Fibroblast of skin of left quadriceps (primary cell): ENCODE results near the gene MUSK.
"Not testable (repeated sequence)": the region's sequence is repeated elsewhere in the genome, so short reads cannot be mapped to it uniquely, and the experiment has no call there.

ENCODE experiments used
- DNase-seq, 2 experiments: peaks; one replicate each; pipeline ENCODE4 v3.0.0-alpha.2; 2013; ENCODE audit warnings: low read depth in 2 of 2

The MUSK gene

GRCh38 chr9:110808599-110808980 lies 140.0 kb downstream of the MUSK start:
- no peak for DNase-seq

DNA sequence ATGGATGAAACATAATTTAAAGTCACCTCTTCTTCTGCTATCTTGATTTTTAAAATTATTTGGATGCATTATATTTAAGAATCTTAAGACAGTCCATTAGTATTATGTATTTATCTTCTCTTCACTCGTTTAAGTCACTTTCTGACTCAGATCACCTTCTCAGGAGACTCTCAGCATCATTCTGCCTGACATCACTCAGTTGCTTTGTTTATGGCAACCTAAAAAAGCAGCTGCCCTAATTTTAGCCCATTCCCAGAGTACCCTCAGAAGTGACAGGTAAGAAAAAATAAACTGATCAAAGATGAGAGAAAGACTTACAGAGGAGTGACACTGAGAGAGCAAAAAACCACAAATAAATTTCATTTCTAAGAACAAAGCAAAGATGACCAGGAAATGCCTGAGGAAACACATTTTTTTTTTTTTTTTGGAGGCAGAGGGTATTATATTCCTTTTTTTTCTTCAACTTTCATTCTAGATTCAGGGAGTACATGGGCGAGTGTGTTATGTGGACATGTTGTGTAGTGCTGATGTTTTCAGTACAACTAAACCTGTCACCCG lies 140.5 kb downstream of the MUSK start:
- DNase-seq = no peak

- no peak for DNase-seq
Observed at GRCh38 chr9:110810262-110810976, 141.8 kb downstream of the MUSK start.

GRCh38 chr9:110812886-110813285 lies 144.3 kb downstream of the MUSK start:
- no peak for DNase-seq

DNA sequence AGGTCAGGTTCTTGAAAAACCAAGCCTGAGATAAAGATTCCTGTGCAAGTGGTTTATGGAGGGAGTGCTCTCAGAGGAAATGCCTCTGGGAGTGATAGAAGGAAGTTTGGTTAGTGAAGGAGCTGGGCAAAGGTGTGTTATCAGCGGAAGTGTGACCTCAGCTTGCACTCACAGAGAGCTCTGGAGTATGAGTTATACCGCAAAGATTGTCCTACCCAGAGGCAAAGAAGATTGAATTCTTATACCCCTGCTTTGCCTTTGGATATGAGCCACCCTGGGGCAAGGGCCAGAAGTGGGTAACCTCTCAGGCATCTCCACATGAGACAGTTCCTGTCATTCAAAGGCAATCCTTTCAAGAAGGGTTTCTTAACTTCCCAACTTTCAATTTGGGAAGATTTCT lies 145.6 kb downstream of the MUSK start:
- no peak for DNase-seq

DNA sequence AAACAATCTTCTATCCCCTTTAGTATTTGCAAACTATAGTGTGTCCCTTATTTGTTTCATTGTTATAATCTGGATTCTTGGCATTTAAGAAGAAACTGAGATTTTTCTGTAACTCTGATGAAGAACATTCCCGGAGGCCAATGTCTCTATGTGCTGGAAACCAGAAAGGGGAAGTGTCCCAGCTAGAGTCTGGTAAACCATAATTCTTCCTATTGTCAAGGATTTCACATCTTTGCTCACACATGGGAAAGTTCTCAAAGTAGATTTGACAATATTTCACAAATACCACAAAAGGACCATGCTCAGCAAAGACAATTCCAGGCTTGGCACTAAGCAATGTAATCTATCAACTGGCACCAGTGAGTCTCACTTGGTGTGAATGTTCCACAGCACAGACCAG lies 146.8 kb downstream of the MUSK start:
- DNase-seq = no peak

DNA sequence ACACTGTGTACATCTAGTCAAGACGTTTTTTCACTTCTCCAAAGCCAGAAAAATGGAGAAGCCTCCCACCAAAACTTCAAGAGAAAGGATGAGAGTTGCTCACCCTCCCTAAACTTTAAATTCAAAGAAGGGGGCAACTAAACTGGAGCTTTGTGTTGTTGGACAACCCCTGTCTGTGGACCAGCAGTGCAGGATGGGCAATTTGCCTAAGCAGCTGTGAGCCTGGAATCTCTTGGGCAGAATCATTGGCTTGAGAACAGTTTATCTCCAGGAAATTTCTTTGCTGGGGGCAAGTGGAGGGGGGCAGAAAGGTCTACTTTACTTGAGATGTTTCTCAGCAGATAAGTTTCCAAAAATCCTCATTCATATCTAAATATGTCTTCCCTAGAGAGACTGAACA lies 151.8 kb downstream of the MUSK start:
- DNase-seq = no peak

DNA sequence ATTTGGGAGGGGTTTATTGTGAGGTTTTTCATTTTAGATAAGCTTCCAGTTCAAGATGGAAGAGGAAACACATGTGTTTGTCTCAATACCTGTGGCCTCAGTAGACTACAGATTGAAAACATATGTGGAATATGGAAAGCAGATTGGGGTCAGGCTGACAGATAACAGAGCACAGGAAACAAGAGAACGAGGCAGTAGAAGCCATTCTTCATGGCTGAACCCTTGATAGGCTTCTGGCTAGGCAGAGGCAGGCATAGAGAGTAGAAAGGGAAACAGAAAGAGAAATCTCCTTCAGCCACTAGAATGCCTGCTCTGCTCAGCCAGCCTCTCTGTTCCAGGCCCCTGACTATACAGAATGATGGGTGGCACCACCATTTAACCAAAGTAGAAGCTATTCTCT lies 152.5 kb downstream of the MUSK start:
- no peak for DNase-seq

GRCh38 chr9:110825129-110825528 lies 156.5 kb downstream of the MUSK start:
- not testable (repeated sequence) for DNase-seq

DNA sequence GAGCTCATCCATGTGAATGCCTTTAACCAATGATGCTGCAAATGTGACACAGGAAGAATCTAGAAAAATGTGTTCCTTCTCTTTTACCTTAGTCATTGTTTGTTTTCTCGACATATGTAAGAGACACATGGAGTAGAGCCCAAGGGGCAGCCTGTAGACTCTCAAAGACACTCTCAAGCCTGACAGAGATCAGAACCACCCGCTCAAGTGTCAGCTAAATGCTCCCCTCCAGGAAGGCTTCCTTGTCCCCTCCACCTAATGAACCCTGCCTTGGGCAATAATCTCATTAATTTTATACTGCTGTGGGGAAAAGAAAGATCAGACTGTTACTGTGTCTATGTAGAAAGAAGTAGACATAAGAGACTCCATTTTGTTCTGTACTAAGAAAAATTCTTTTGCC lies 157.4 kb downstream of the MUSK start:
- no peak for DNase-seq

- DNase-seq = not testable (repeated sequence)
Observed at GRCh38 chr9:110826400-110826799, 157.8 kb downstream of the MUSK start.

GRCh38 chr9:110828264-110828663 lies 159.7 kb downstream of the MUSK start:
- DNase-seq = peak; percentile 45 to 55

DNA sequence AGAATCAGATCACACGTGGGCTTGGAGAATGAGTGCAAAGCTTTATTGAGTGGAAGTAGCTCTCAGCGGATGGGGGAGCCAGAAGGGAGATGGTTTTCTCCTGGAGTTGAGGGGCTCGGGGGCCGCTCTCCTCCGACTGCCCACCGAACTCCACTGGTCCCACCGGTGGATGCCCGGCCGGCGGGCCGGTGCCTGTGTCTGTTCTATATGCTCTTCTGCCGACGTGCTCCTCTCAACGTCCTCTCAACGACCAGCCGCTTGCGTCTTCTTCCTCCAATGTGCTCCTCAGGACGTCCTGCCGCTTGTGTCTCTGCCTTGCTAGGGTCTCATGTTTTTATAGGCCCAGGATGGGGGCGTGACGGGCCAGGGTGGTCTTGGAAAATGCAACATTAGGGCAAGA lies 161.9 kb downstream of the MUSK start:
- no peak for DNase-seq

- peak; percentile 42 to 49 for DNase-seq
Observed at GRCh38 chr9:110832926-110833325, 164.3 kb downstream of the MUSK start.

DNA sequence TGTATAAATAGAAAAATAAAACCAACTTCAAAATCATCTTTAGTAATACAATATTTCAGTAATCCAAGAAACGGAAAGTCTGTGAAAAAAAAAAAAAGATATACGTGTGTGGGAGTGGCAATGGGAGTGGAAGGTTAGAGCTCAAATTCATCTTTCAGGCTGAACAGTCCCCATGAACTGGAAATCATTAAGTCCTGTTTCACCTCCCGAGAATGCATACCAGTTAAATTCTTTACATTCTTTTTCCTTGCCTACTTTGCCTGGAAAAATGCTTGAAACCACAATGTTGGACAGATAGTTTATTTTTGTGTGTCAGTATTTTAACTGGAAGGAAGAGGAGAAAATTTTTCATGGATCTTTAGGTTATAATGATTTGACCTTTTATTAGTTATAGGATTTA lies 166.8 kb downstream of the MUSK start:
- peak; percentile 91 for DNase-seq

- DNase-seq = peak in 1 of 2 experiments; percentile 16
Observed at GRCh38 chr9:110835859-110836271, 167.3 kb downstream of the MUSK start.

GRCh38 chr9:110837401-110838005 lies 168.9 kb downstream of the MUSK start:
- no peak for DNase-seq

- no peak for DNase-seq
Observed at GRCh38 chr9:110842169-110842568, 173.6 kb downstream of the MUSK start.

GRCh38 chr9:110842986-110843385 lies 174.4 kb downstream of the MUSK start:
- DNase-seq = peak; percentile 26 to 40

DNA sequence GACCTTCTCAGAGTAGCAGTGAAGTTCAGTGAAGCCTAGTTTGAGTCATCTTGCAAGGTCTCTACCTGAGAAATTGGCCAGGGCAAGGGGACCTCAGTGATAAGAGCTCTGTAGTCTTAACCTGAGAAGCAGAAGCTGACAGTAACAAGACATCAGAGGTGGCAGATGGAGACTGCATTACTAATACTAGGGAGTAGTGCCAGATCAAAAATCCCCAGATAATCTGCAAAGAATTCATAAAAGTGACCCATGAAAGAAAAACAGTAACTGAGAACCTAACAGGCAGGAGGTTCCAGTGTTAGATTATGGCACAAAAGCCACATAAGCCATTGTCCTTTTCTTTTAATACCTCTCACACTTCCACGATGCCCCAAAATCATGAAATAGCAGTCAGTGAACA lies 175.5 kb downstream of the MUSK start:
- DNase-seq = no peak

DNA sequence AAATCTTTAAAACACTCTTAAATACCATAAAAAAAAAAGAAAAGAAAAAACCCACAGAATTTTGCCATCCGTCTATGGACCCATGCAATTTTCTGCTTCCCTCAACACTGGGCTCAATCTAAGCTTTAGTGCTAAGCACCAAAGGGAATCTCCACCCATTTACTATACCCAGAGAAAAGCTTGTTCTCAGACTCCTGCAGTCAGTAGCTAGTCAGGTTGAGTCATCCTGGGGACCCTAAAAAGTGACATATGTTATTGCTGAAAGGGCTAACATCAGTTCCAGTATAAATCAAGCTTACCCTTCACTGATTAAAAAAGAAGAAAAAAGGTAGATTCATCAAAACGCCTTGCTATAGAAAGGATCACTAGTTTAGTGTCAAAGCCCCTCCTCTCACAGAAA lies 177.6 kb downstream of the MUSK start:
- DNase-seq = no peak

- peak; percentile 62 for DNase-seq
Observed at GRCh38 chr9:110847671-110848070, 179.1 kb downstream of the MUSK start.

DNA sequence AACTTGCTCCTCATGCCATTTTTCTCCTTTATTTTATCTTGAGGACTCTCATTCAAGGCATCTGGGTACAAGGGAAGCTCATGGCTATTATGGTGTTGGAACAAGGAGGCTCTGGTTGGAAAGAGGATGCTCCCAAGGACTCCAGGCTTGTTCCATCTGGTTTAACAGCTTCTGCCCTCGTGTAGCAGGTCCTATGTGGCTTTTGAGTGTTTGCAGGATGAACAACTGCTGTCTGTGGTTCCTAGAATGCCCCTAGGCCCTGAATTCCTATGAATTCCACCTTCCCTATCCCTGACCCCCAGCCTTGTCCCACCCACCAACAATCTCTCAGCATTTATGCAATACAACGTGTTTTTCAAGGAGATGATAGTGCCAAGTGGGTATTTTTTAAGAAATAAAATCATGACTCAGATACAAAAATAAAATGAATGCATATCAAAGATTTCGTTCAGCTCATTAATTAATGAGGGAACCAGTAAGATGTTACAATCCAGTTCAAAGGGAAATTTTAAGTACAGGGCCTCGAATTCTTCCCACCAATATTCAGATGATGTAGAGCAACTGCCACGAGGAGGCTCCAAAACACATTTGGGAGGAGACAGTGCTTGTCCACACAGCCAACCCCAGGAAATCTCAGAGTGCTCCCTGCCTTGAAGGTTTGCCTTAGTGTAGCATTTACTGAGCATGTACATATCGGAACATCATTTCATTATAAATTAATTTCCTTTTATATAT lies 182.0 kb downstream of the MUSK start:
- no peak for DNase-seq
